H1 (cell line): ENCODE measurements around the gene LVRN. TPM values are rescaled to one million over a fixed set of nuclear protein-coding genes. Genes with fewer than 3 reads are reported as not detected.

ENCODE experiments used
- EP300 ChIP-seq, 2 experiments: IDR thresholded peaks; 1 replicate in 1 of 2; 2 replicates in 1 of 2; pipeline ENCODE4 v1.6.1; 2011 to 2012; ENCODE audit warnings: low read depth in 2 of 2, low read length in 2 of 2, mild to moderate bottlenecking in 2 of 2, borderline replicate concordance in 1 of 2, inconsistent platforms in 1 of 2, moderate library complexity in 1 of 2
- GABPA ChIP-seq: IDR thresholded peaks from 2 replicates; pipeline ENCODE4 v1.6.1; 2011; ENCODE audit warnings: mild to moderate bottlenecking, low read length, moderate library complexity, borderline replicate concordance; ENCODE audit not compliant: insufficient read depth
- KDM4A ChIP-seq: IDR thresholded peaks from one replicate; pipeline ENCODE4 v1.7.1; 2012; ENCODE audit warnings: low read depth, mild to moderate bottlenecking, moderate library complexity, low read length, inconsistent platforms; ENCODE audit not compliant: severe bottlenecking
- polyA plus RNA-seq, 7 experiments: library from polyadenylated mRNA; depleted of rRNA in 3 of 7; stranded (reverse) in 5 of 7; unstranded in 2 of 7; fragments of >200 nt in 5 of 7; fragments of 200-250 nt in 2 of 7; gene quantifications; 1 replicate in 5 of 7; 2 replicates in 1 of 7; 4 replicates in 1 of 7; pipeline versions ENCODE4 v1.2.1 to v1.2.3, GENCODE V29; 2011 to 2013; ENCODE audit warnings: missing spikeins in 2 of 7, mixed read lengths in 2 of 7
- total RNA-seq: library from RNA; stranded (reverse); fragmentation: NEBNext Ultra II Directional; extraction: Animal tissue kit (Norgen Biotek cat#: 25700); gene quantifications from 2 replicates; pipeline ENCODE4 v1.2.1, GENCODE V29; 2021

The LVRN gene
- total and polyA plus RNA-seq, 2 of the 8 experiments (the other 6 are each of a cell fraction or from before 2014, with no cell fraction given) = 0.08 to 0.09 TPM

DNA sequence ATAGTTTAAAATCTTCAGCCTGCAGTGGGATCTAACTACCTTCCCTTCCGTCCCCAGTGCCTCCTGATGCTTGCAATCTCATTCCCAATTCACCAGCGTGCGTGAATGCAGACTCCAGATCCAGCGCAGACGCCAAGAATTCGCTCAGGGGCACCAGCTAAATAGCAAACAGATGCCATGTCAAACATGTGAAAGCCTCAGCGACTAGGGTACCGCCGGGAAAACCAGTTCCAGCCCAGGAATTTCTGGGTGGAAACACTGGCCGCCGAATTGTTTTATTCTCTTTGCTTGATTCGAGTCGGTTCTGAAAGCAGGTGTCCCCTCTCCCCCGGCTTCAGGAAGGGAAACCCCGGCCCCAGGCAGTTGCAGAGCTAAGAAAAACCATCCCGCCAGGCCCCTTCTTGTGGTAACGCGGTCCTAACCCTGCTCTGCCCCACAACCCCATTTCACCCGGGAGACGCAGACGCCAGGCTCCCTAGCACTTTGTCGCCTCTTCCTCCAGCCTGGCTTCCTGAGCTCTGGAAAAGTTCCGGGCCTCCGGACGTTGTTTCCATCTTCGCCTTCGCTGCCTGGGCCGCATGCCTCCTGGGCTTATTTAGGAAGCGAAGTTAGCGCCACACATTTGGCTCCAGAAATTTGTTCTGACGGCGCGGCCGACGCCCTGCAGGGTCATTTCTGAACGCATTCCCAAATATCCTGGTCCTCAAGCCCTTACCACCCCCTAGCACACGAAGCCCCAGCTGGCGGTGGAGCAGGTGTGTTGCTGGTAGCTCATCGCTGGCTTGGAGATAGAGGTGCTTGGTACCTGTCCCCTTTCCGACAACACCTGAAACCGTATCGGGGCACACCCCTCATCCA, 665 bp upstream of the LVRN start (continued):
- TF ChIP-seq EP300 (IDR thresholded peaks at IDR 0.05; ENCODE audit: borderline replicate concordance in 1 of 2, low read depth in 2 of 2, low read length in 2 of 2) (no peak), KDM4A (peak; percentile 37), GABPA (no peak)
